H1 (cell line): Measurements from ENCODE around the gene IGFBP4. TPM values are rescaled to one million over a fixed set of nuclear protein-coding genes. Genes with fewer than 3 reads are reported as not detected.

Experiments used
- CTCF ChIA-PET: fragments of 300-600 bp; sonication (Branson Sonifier 250); formaldehyde crosslinking; loops from one replicate; lab custom pipeline; 2021; ENCODE audit not compliant: partially characterized antibody; lab: Charles Lee
- POLR2A ChIA-PET: fragments of 300-600 bp; sonication (Branson Sonifier 250); formaldehyde crosslinking; loops from one replicate; lab custom pipeline; 2021; ENCODE audit warnings: inconsistent platforms; ENCODE audit not compliant: partially characterized antibody; lab: Charles Lee
- DNase-seq, 2 experiments: peaks; one replicate each; pipeline versions ENCODE4 v3.0.0 to v3.0.0-alpha.2; 2010 to 2022; ENCODE audit warnings: low spot score in 2 of 2, low read depth in 1 of 2, mixed read lengths in 1 of 2
- FAIRE-seq: peaks from 2 replicates; lab custom pipeline; 2011; peaks lifted over from hg19 to GRCh38; lab: Jason Lieb, UNC
- H2AFZ ChIP-seq: 2 replicates; pipeline ENCODE4 v1.8.1; 2012; ENCODE audit warnings: low read length, inconsistent platforms
- H2AK5ac ChIP-seq: 2 replicates; pipeline ENCODE4 v1.6.1; 2013; ENCODE audit warnings: low read depth, low read length
- H2BK120ac ChIP-seq: replicated peaks from 2 replicates; pipeline ENCODE3; 2013; ENCODE audit warnings: low read depth, low read length, inconsistent platforms
- H2BK12ac ChIP-seq: 2 replicates; pipeline ENCODE4 v1.6.1; 2013; ENCODE audit warnings: low read depth, low read length
- H2BK15ac ChIP-seq: 2 replicates; pipeline ENCODE4 v1.6.1; 2013; ENCODE audit warnings: low read length
- H2BK20ac ChIP-seq: 2 replicates; pipeline ENCODE4 v1.6.1; 2013; ENCODE audit warnings: low read length
- H2BK5ac ChIP-seq: 2 replicates; pipeline ENCODE4 v1.6.1; 2013; ENCODE audit warnings: low read depth, low read length
- H3K14ac ChIP-seq: 2 replicates; pipeline ENCODE4 v1.6.1; 2013; ENCODE audit warnings: inconsistent platforms; ENCODE audit not compliant: insufficient read length
- H3K18ac ChIP-seq: 2 replicates; pipeline ENCODE4 v1.6.1; 2013; ENCODE audit warnings: low read length; ENCODE audit errors: extremely low read depth
- H3K23ac ChIP-seq: 2 replicates; pipeline ENCODE4 v1.6.1; 2013; ENCODE audit warnings: inconsistent platforms; ENCODE audit not compliant: insufficient read length
- H3K23me2 ChIP-seq: 2 replicates; pipeline ENCODE4 v1.6.1; 2013; ENCODE audit warnings: low read depth, low read length
- H3K27ac ChIP-seq: 2 replicates; pipeline ENCODE4 v1.6.1; 2011; ENCODE audit warnings: low read depth, low read length, inconsistent platforms
- H3K27me3 ChIP-seq, 4 experiments: replicated peaks in 1 of 4; 1 replicate in 1 of 4; 2 replicates in 3 of 4; pipeline versions ENCODE4 v1.6.1 to v1.8.1; 2011 to 2013; ENCODE audit warnings: low read length in 3 of 4, mild to moderate bottlenecking in 3 of 4, inconsistent platforms in 2 of 4, mixed read lengths in 2 of 4, moderate library complexity in 1 of 4; ENCODE audit not compliant: control insufficient read depth in 3 of 4, insufficient read depth in 3 of 4; ENCODE audit errors: extremely low read depth in 1 of 4
- H3K36me3 ChIP-seq, 4 experiments: 2 replicates each; pipeline versions ENCODE4 v1.6.1 to v1.8.1; 2011 to 2013; ENCODE audit warnings: mild to moderate bottlenecking in 4 of 4, low read length in 3 of 4, moderate library complexity in 2 of 4, control low read depth in 1 of 4, inconsistent platforms in 1 of 4; ENCODE audit not compliant: insufficient read depth in 4 of 4, control insufficient read depth in 2 of 4
- H3K4ac ChIP-seq: replicated peaks from 2 replicates; pipeline ENCODE3; 2013; ENCODE audit warnings: low read length, low read depth, mixed read lengths, inconsistent platforms; ENCODE audit not compliant: insufficient read length
- H3K4me1 ChIP-seq, 4 experiments: replicated peaks in 1 of 4; 1 replicate in 1 of 4; 2 replicates in 3 of 4; pipeline versions ENCODE4 v1.6.1 to v1.8.1; 2011 to 2013; ENCODE audit warnings: low read length in 3 of 4, inconsistent platforms in 2 of 4, mixed read lengths in 1 of 4; ENCODE audit not compliant: insufficient read depth in 4 of 4, control insufficient read depth in 3 of 4
- H3K4me2 ChIP-seq, 2 experiments: 2 replicates each; pipeline versions ENCODE4 v1.6.1 to v1.8.1; 2011 to 2013; ENCODE audit warnings: low read depth in 2 of 2, low read length in 2 of 2, control low read depth in 1 of 2, inconsistent platforms in 1 of 2, mild to moderate bottlenecking in 1 of 2; ENCODE audit not compliant: insufficient read depth in 1 of 2
- H3K4me3 ChIP-seq, 4 experiments: fragments of 200-600, 300-600 bp in 1 of 4; sonication (generic), shearing (Covaris generic), sonication (Bioruptor Twin) in 1 of 4; 2 replicates each; pipeline versions ENCODE4 v1.5.1 to v1.8.1; 2011 to 2016; ENCODE audit warnings: low read length in 4 of 4, low read depth in 3 of 4, control low read depth in 2 of 4, inconsistent platforms in 2 of 4, mild to moderate bottlenecking in 2 of 4, mixed read lengths in 1 of 4, moderate library complexity in 1 of 4; ENCODE audit not compliant: insufficient read depth in 2 of 4; ENCODE audit errors: extremely low read depth in 1 of 4
- H3K56ac ChIP-seq: replicated peaks from 2 replicates; pipeline ENCODE3; 2013; ENCODE audit warnings: low read depth, mild to moderate bottlenecking, mixed read lengths, low read length, inconsistent platforms; ENCODE audit not compliant: insufficient read length
- H3K79me1 ChIP-seq: 2 replicates; pipeline ENCODE4 v1.6.1; 2013; ENCODE audit warnings: low read depth, low read length, control low read depth
- H3K79me2 ChIP-seq, 2 experiments: 2 replicates each; pipeline versions ENCODE4 v1.6.1 to v1.8.1; 2012 to 2013; ENCODE audit warnings: low read length in 2 of 2, mild to moderate bottlenecking in 2 of 2, inconsistent platforms in 1 of 2; ENCODE audit not compliant: insufficient read depth in 2 of 2, control insufficient read depth in 1 of 2
- H3K9ac ChIP-seq, 4 experiments: replicated peaks in 1 of 4; 1 replicate in 1 of 4; 2 replicates in 3 of 4; pipeline versions ENCODE4 v1.6.1 to v1.8.1; 2011 to 2013; ENCODE audit warnings: low read depth in 3 of 4, low read length in 3 of 4, control low read depth in 2 of 4, mild to moderate bottlenecking in 2 of 4, moderate library complexity in 2 of 4, inconsistent platforms in 1 of 4; ENCODE audit errors: extremely low read depth in 1 of 4
- H3K9me3 ChIP-seq, 2 experiments: 2 replicates each; pipeline versions ENCODE4 v1.6.1 to v1.8.1; 2012 to 2013; ENCODE audit warnings: mild to moderate bottlenecking in 2 of 2, moderate library complexity in 2 of 2, control low read depth in 1 of 2, inconsistent platforms in 1 of 2, low read depth in 1 of 2, low read length in 1 of 2, mixed read lengths in 1 of 2; ENCODE audit not compliant: insufficient read depth in 2 of 2
- H4K20me1 ChIP-seq, 2 experiments: replicated peaks in 1 of 2; 2 replicates each; pipeline versions ENCODE3 to v1.8.1; 2011 to 2013; ENCODE audit warnings: inconsistent platforms in 2 of 2, low read length in 2 of 2, mild to moderate bottlenecking in 1 of 2; ENCODE audit not compliant: insufficient read depth in 2 of 2, control insufficient read depth in 1 of 2
- H4K5ac ChIP-seq: 2 replicates; pipeline ENCODE4 v1.6.1; 2013; ENCODE audit warnings: low read length, low read depth, mixed read lengths, inconsistent platforms; ENCODE audit not compliant: insufficient read length
- H4K8ac ChIP-seq: 2 replicates; pipeline ENCODE4 v1.8.0; 2013; ENCODE audit warnings: mild to moderate bottlenecking, moderate library complexity, low read length, inconsistent platforms; ENCODE audit not compliant: insufficient read depth; ENCODE audit errors: extremely low read depth
- H4K91ac ChIP-seq: replicated peaks from 2 replicates; pipeline ENCODE3; 2013; ENCODE audit warnings: low read length, mixed read lengths, inconsistent platforms; ENCODE audit not compliant: insufficient read length
- RAD21 ChIP-seq, 2 experiments: IDR thresholded peaks in 1 of 2; conservative IDR thresholded peaks in 1 of 2; 2 replicates each; pipeline ENCODE4 v1.6.1; 2011; ENCODE audit warnings: low read depth in 2 of 2, low read length in 2 of 2, improper control_type of control experiment in 1 of 2, inconsistent platforms in 1 of 2, mild to moderate bottlenecking in 1 of 2, moderate library complexity in 1 of 2
- SIRT6 ChIP-seq: IDR thresholded peaks from one replicate; pipeline ENCODE4 v1.7.1; 2012; ENCODE audit warnings: low read length, inconsistent platforms
- TAF7 ChIP-seq: optimal IDR thresholded peaks from 2 replicates; pipeline ENCODE3; 2011; ENCODE audit warnings: low read depth, mild to moderate bottlenecking, inconsistent platforms, low read length, moderate library complexity, borderline replicate concordance
- WGBS, 2 experiments: shearing (Covaris generic) in 1 of 2; methylation state at CpG; one replicate each; pipeline versions ENCODE4 v1.1.6 to v1.1.7; 2013 to 2015; ENCODE audit warnings: low lambda C conversion rate in 2 of 2, mixed read lengths in 2 of 2, inconsistent platforms in 1 of 2, low coverage in 1 of 2, missing lambda C conversion rate in 1 of 2; ENCODE audit not compliant: insufficient replicate concordance in 2 of 2, insufficient coverage in 1 of 2, insufficient read length in 1 of 2; ENCODE audit errors: extremely low coverage in 1 of 2, missing lambda C conversion rate in 1 of 2; 5-methylcytosine and 5-hydroxymethylcytosine counted together
- polyA plus RNA-seq, 7 experiments: library from polyadenylated mRNA; depleted of rRNA in 3 of 7; stranded (reverse) in 5 of 7; unstranded in 2 of 7; fragments of >200 nt in 5 of 7; fragments of 200-250 nt in 2 of 7; gene quantifications; 1 replicate in 5 of 7; 2 replicates in 1 of 7; 4 replicates in 1 of 7; pipeline versions ENCODE4 v1.2.1 to v1.2.3, GENCODE V29; 2011 to 2013; ENCODE audit warnings: missing spikeins in 2 of 7, mixed read lengths in 2 of 7
- total RNA-seq: library from RNA; stranded (reverse); fragmentation: NEBNext Ultra II Directional; extraction: Animal tissue kit (Norgen Biotek cat#: 25700); gene quantifications from 2 replicates; pipeline ENCODE4 v1.2.1, GENCODE V29; 2021
- TF ChIP-seq, protein P1 (sequence below), 3 experiments: IDR thresholded peaks; 1 replicate in 2 of 3; 2 replicates in 1 of 3; pipeline versions ENCODE4 v1.5.1 to v1.6.1; 2011; ENCODE audit warnings: low read length in 3 of 3, mild to moderate bottlenecking in 3 of 3, inconsistent platforms in 2 of 3, low read depth in 1 of 3, moderate library complexity in 1 of 3; ENCODE audit not compliant: insufficient read depth in 1 of 3; ENCODE audit errors: control extremely low read depth in 1 of 3

IGFBP4 gene
- total and polyA plus RNA-seq, 2 of the 8 experiments (the other 6 are each of a cell fraction or from before 2014, with no cell fraction given), result 85.5 to 105 TPM

DNA sequence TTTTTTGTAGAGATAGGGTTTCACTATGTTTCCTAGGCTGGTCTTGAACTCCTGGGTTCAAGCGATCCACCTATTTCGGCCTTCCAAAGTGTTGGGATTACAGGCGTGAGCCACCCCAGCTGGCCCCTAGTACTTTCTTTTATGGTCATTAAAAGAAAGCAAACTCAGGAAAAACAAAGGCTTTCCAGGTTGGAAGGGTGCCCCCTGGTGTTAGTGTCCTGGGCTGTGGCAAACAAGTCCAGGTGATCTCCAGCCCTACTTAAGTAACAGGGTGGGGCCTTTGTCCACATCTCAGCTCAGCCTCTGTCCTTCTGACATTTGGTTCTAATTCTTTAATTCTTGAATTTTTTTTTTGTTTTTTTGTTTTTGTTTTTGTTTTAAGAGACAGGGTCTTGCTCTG, 6.9 kb downstream of the IGFBP4 start:
- Histone ChIP-seq H4K8ac (no peak overlapping the region), H3K27ac (no peak overlapping the region), H2BK20ac (no peak overlapping the region), H2BK15ac (no peak overlapping the region), H3K4ac (no peak overlapping the region), H3K56ac (no peak overlapping the region), H4K91ac (no peak overlapping the region), H4K20me1 (peaks cover 2 to 4% of the 10 kb centered on the region in 2 experiments), H3K4me1 (peaks cover 2 to 11% (median 7%) of the 10 kb centered on the region in 4 experiments; a peak in 5 of 7 replicates), H2BK5ac (no peak overlapping the region), H2AFZ (no peak overlapping the region), H2BK120ac (no peak overlapping the region), H3K4me3 (no peak overlapping the region), H3K23ac (no peak overlapping the region), H3K79me1 (peaks cover 11% of the 10 kb centered on the region), H3K27me3 (no peaks in the 10 kb centered on the region), H3K9ac (no peak overlapping the region), H4K5ac (no peak overlapping the region), H3K79me2 (peaks cover 0 to 44% of the 10 kb centered on the region in 2 experiments; a peak in 3 of 4 replicates), H3K4me2 (no peak overlapping the region), H2BK12ac (no peak overlapping the region), H3K9me3 (no peaks in the 10 kb centered on the region), H3K14ac (no peak overlapping the region), H3K23me2 (no peaks in the 10 kb centered on the region; the same call in 1 of the 2 replicates), H3K36me3 (peaks cover 0 to 13% (median 7%) of the 10 kb centered on the region in 4 experiments; a peak in 6 of 8 replicates), H3K18ac (no peak overlapping the region), H2AK5ac (no peak overlapping the region; the same call in 1 of the 2 replicates)
- ChIA-PET POLR2A (interaction anchor here (0.6 to 2.0 kb wide), 5 partner anchors 10 to 82 kb away, joined by 3 to 6 read pairs (median 4); no protein-coding TSS in a partner anchor), CTCF (interaction anchor here (0.6 to 34.1 kb wide), 29 partner anchors 1 to 786 kb away, joined by 3 to 739 read pairs (median 4); partner anchors contain the start of genes IGFBP4 and TNS4)
- FAIRE-seq, result peak; percentile 70
- TF ChIP-seq SIRT6, result no peak
- no peak for TF ChIP-seq TAF7
- TF ChIP-seq RAD21 (IDR thresholded peaks at IDR 0.05 in 1 of 2, conservative IDR thresholded peaks at IDR 0.05 in 1 of 2; ENCODE audit: low read depth in 2 of 2, low read length in 2 of 2), result peak; percentile 26 to 44; a peak in 3 of 4 replicates
- TF ChIP-seq, protein P1, sequence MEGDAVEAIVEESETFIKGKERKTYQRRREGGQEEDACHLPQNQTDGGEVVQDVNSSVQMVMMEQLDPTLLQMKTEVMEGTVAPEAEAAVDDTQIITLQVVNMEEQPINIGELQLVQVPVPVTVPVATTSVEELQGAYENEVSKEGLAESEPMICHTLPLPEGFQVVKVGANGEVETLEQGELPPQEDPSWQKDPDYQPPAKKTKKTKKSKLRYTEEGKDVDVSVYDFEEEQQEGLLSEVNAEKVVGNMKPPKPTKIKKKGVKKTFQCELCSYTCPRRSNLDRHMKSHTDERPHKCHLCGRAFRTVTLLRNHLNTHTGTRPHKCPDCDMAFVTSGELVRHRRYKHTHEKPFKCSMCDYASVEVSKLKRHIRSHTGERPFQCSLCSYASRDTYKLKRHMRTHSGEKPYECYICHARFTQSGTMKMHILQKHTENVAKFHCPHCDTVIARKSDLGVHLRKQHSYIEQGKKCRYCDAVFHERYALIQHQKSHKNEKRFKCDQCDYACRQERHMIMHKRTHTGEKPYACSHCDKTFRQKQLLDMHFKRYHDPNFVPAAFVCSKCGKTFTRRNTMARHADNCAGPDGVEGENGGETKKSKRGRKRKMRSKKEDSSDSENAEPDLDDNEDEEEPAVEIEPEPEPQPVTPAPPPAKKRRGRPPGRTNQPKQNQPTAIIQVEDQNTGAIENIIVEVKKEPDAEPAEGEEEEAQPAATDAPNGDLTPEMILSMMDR (IDR thresholded peaks at IDR 0.05; ENCODE audit: control extremely low read depth in 1 of 3, insufficient read depth in 1 of 3, low read depth in 1 of 3, low read length in 3 of 3), result peak; percentile 57 to 66 (median 60)
- DNase-seq, result peak; percentile 49 to 81
- 93% methylated on average over 3 of the region's 3 CpGs; no CpG with 5 or more reads in 1 of the 2 experiments for WGBS, 2 experiments
